NCI-H748 (cell line): ENCODE data around the gene FHDC1.
A peak's percentile ranks its signal among the peaks of the same experiment; 100 is the strongest.

Experiments used
- DNase-seq: peaks from one replicate; lab custom pipeline; 2025; ENCODE audit not compliant: unreplicated experiment; lab: John Stamatoyannopoulos, UW

FHDC1 gene

GRCh38 chr4:153002110-153002509 is 66.0 kb downstream of the FHDC1 start:
- DNase-seq = no peak

- no peak for DNase-seq
Measured at GRCh38 chr4:153004081-153004850, 68.1 kb downstream of the FHDC1 start.

- no peak for DNase-seq
Measured at GRCh38 chr4:153005899-153006381, 69.8 kb downstream of the FHDC1 start.

GRCh38 chr4:153008578-153009199 is 72.6 kb downstream of the FHDC1 start:
- no peak for DNase-seq

GRCh38 chr4:153010146-153010545 is 74.0 kb downstream of the FHDC1 start:
- no peak for DNase-seq

- no peak for DNase-seq
Measured at GRCh38 chr4:153013202-153013977, 77.3 kb downstream of the FHDC1 start.

GRCh38 chr4:153014460-153014859 is 78.3 kb downstream of the FHDC1 start:
- DNase-seq = no peak

GRCh38 chr4:153016592-153016991 is 80.5 kb downstream of the FHDC1 start:
- no peak for DNase-seq

- no peak for DNase-seq
Measured at GRCh38 chr4:153018031-153018430, 81.9 kb downstream of the FHDC1 start.

- peak; percentile 12 for DNase-seq
Measured at GRCh38 chr4:153018684-153019083, 82.6 kb downstream of the FHDC1 start.

GRCh38 chr4:153019906-153020305 is 83.8 kb downstream of the FHDC1 start:
- no peak for DNase-seq

- DNase-seq = no peak
Measured at GRCh38 chr4:153020457-153020856, 84.3 kb downstream of the FHDC1 start.

GRCh38 chr4:153021276-153021675 is 85.2 kb downstream of the FHDC1 start:
- DNase-seq = no peak

- peak; percentile 37 for DNase-seq
Measured at GRCh38 chr4:153022241-153022715, 86.2 kb downstream of the FHDC1 start.

- no peak for DNase-seq
Measured at GRCh38 chr4:153023139-153023538, 87.0 kb downstream of the FHDC1 start.

GRCh38 chr4:153023692-153024394 is 87.7 kb downstream of the FHDC1 start:
- no peak for DNase-seq

- no peak for DNase-seq
Measured at GRCh38 chr4:153024466-153024865, 88.3 kb downstream of the FHDC1 start.

- DNase-seq = no peak
Measured at GRCh38 chr4:153025406-153025805, 89.3 kb downstream of the FHDC1 start.

GRCh38 chr4:153026591-153027346 is 90.6 kb downstream of the FHDC1 start:
- DNase-seq = no peak

GRCh38 chr4:153027866-153028265 is 91.7 kb downstream of the FHDC1 start:
- no peak for DNase-seq
